ENCODE results near the gene COX6B2. TPM values are rescaled to one million over a fixed set of nuclear protein-coding genes. Genes with fewer than 3 reads are reported as not detected.

COX6B2 gene
- total and polyA plus RNA-seq, 10 donors = 0.06 to 1.6 (median 0.47) TPM; not detected in 3

- Histone ChIP-seq H3K27ac (peak overlapping the region in 6 of 8 donors; percentile 9 to 81 (median 63)), H3K27me3 (replicated peaks in 1 of 7) (no peaks in the 10 kb centered on the region), H3K36me3 (peaks cover 0 to 39% (median 30%) of the 10 kb centered on the region in 6 donors), H3K9me3 (no peaks in the 10 kb centered on the region), H3K4me3 (peak overlapping the region in 1 of 8 donors; percentile 10), H3K4me1 (peaks cover 0 to 29% (median 2%) of the 10 kb centered on the region in 6 donors)
- intact Hi-C loops (cut with DNase I; ENCODE audit: low total_unique reads) = no loop called here
- TF ChIP-seq CTCF (IDR thresholded peaks at IDR 0.05 in 8 of 11, conservative IDR thresholded peaks at IDR 0.05 in 3 of 11) (no peak), POLR2A (IDR thresholded peaks at IDR 0.05) (no peak), POLR2AphosphoS5 (IDR thresholded peaks at IDR 0.05) (no peak)
- 44 to 84% (median 62%) methylated on average over 12 of the region's 12 CpGs for WGBS, 5 donors
- DNase-seq = no peak
Observed at GRCh38 chr19:55398200-55398925, 43.8 kb upstream of the COX6B2 start.

- WGBS, 5 donors = 81 to 88% (median 85%) methylated on average over 18 of the region's 18 CpGs
- DNase-seq = no peak
- Histone ChIP-seq H3K27ac (no peak overlapping the region), H3K4me3 (no peak overlapping the region), H3K27me3 (replicated peaks in 1 of 7) (no peaks in the 10 kb centered on the region), H3K4me1 (peaks cover 14 to 38% (median 26%) of the 10 kb centered on the region in 6 donors), H3K9me3 (no peaks in the 10 kb centered on the region), H3K36me3 (peaks cover 4 to 48% (median 34%) of the 10 kb centered on the region in 6 donors)
- peak in 1 of 3 donors; percentile 1 for TF ChIP-seq POLR2AphosphoS5 (IDR thresholded peaks at IDR 0.05)
- no peak for TF ChIP-seq POLR2A (IDR thresholded peaks at IDR 0.05)
- no peak for TF ChIP-seq CTCF (IDR thresholded peaks at IDR 0.05 in 8 of 11, conservative IDR thresholded peaks at IDR 0.05 in 3 of 11)
- intact Hi-C loops (cut with DNase I; ENCODE audit: low total_unique reads) = no loop called here
Observed at GRCh38 chr19:55392820-55393761, 38.6 kb upstream of the COX6B2 start.

GRCh38 chr19:55391702-55392615, 37.4 kb upstream of the COX6B2 start:
- Histone ChIP-seq H3K4me3 (no peak overlapping the region), H3K27me3 (replicated peaks in 1 of 7) (no peaks in the 10 kb centered on the region), H3K27ac (no peak overlapping the region), H3K36me3 (peaks cover 4 to 60% (median 46%) of the 10 kb centered on the region in 6 donors), H3K9me3 (no peaks in the 10 kb centered on the region), H3K4me1 (peaks cover 25 to 49% (median 36%) of the 10 kb centered on the region in 6 donors)
- no peak for TF ChIP-seq POLR2AphosphoS5 (IDR thresholded peaks at IDR 0.05)
- no peak for TF ChIP-seq CTCF (IDR thresholded peaks at IDR 0.05 in 8 of 11, conservative IDR thresholded peaks at IDR 0.05 in 3 of 11)
- TF ChIP-seq POLR2A (IDR thresholded peaks at IDR 0.05) = no peak
- intact Hi-C loops (cut with DNase I; ENCODE audit: low total_unique reads) = no loop called here
- no peak for DNase-seq
- WGBS, 5 donors = 75 to 92% (median 87%) methylated on average over 18 of the region's 18 CpGs

All from spleen (tissue), 11 donors.